GM19324 (cell line): ENCODE results near the gene SF1.
A peak's percentile ranks its signal among the peaks of the same experiment; 100 is the strongest.

Experiments used
- ATAC-seq: cut with Tn5 transposase; IDR thresholded peaks from one replicate; pipeline ENCODE4 v1.9.1; 2021; ENCODE audit warnings: mild to moderate bottlenecking, moderate library complexity; ENCODE audit not compliant: unreplicated experiment, low FRiP score

SF1 gene

DNA sequence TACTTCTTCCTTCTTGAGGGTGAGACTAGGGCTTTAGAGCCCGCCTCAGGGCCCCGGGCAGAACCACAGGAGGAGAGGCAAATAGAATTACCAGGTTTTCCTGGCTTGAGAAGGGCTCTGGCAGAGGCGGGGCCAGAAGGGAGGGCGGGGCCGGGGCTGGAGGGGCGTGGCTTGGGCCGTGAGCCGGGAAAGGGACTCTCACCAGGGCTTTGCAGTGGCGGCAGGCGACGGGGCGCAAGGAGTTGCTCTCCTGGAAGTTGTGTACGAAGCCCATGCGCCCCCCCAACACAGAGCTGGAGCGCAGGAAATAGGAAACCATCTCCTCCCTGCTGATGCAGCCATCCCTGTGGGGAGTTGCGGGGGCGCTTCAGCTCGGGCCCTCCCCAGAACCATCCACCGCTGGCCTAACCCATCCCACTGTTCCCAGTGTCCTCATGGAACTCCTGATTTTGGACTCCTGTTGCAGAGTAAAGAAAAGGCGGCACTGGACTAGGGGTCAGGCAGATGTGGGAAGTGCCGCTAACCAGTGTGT lies 48.4 kb downstream of the SF1 start:
- ATAC-seq: no peak

GRCh38 chr11:64728757-64729365 lies 49.5 kb downstream of the SF1 start:
- no peak for ATAC-seq

DNA sequence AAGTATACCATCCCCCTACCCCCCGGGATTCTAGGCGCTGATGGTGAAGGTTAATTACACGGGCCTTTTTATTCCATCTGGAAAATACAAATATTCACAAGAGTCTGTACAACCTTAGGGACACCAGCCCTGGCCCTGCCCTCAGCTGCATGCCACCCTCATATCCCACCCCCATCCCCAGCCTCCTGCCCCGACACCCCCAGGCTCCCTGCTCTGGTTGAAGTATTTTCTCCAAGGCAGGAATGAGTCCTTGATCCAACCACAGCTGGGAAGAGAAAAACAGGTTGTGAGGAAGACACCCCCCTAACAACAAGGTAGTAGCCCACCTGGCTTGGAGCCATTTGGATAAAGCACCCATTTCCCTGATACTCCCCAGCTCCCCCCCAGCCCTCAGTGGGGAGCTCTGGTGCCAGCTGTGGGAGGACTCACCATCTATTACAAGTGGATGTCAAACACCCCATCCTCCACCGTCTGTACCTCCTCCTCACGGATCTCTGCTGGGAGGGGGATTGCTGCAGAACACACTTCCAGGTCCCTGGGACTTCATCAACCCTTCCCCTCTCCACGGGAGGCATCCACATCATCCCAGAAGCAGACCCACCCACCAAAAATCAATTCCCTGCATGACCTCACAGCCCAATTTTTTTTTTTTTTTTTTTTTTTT lies 51.3 kb downstream of the SF1 start:
- no peak for ATAC-seq

DNA sequence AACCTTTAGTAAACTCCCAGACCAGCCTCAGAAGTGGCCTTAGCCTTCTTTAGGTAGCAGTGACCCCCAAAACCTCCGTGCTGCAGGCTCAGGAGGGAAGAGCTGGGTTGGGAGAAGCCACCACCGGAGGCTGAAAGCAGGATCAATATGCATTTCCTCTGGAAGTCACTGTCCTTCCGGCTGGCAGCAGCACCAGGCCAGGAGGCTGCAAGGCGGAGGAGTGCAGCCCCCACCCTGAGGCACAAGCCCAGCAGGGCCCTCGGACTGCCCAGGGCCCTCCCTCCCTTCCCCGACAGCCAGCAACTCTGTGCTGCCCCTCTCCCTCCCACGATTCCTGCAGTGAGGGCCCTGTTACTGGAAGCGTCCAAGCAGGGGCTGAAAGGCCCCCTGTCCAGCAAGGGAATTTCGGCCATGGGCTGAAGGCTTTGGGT lies 52.1 kb downstream of the SF1 start:
- ATAC-seq: no peak

DNA sequence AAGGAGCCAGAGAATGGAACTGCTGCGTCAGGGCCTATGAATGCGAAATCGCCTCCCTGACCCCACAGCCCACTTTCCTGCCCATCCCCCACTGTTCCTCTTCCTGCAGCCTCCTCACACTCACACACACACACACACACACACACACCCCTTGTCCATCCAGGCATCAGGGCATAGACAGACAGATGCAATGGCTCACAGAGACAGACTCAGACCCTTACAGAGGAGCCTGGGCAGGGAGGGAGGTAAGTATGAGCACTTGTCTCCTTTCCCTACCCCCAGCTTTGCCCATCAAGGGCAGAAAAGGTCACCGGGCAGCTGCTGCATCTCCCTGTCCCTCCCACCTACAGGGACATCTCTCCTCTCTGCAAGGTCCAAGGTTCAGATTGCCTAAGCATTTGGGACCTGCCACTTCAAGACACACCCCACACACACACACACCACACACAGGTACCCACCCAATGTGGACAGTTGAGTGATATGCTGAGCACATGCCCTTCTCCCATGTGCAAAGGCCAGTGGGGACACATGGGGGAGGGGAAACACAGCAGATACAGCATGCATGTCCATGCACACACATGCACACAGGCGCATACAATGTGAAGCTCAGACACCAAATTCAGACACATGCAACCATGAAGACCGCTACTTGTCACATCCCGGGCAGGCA lies 53.3 kb downstream of the SF1 start:
- no peak for ATAC-seq

DNA sequence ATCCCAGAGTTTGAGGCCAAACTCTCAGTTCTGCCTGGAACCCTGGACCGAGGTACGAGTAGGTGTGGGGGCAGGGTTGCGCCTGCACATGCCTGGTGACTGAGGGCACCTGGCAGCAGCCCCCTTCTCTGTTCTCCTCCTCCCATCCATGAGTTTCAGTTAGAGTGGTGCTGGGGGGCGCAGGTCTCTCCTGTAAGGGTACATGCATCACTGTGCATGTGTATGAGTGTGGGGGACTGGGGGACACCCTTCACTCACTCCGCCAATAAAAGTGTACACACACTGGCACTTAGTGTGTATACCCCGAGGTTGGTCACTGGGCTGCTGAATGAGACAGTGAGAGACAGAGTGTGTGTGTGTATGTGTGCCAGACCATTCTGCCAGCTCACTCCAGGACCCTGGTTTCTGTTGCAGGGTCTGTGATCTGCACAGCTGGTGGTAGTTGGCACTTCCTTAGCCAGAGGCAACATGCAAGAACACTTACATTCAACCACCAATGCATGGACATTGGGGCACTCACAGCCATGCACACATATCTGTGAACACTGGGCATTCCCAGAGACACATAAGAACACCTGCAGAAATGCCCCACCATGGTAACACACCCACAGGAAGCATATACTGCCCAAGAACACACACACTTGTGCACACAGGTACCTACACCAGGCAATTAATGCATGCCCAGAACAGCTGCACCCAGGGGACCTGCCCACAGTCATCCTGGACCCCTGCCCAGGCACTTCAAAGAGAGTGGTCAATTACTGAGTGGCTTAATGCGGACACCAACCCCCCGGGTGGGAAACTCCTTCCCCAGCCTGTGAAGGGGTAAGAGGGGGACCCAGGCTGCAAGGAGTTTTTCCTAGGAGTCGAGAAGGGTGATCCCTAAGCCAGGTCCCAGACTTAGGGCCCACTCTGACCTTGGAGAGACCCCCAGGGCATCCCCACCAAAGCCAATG lies 54.2 kb downstream of the SF1 start:
- no peak for ATAC-seq

DNA sequence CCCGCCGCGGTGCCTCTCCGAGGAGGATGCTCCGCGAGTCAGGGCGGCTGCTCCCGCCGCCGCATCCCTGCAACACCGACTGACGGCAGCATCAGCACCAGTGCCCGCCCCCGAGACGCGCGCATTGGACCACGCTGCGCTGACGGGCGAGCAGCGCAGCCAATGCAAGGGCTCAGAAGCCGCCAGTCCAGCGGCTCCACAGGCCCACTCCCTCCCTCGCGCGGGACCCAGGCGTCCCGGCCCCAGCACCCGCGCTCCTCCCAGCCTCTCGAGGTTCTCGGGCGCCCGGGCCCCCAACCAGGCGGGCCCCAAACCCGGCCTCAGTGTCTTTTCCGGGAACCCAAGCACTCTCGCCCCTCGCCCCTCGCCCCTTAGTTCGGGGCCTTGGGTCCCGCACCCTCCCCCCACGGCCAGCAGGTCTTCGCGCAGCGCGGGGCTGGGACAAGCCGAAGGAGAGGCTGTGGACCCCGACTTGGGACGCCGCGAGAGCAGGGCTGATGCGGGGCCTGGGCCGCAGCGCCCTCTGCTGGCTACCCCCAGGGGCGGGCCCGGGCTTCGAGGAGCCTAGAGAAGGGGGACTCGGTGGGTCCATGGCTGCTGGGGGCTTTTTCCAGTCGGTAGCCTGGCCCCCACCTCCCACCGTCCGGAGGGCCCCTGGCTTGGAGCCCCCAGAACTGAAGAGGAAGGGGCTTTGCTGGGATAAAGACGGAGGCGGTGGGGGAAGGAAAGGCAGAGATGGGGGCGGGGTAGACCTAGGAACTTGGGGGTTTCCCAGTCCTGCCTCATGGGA lies 55.0 kb downstream of the SF1 start, which contains the start of gene NRXN2:
Gene NRXN2, minus strand, starts transcription at position 81 of the 790 bp plus-strand sequence. CDS start 9,498 bp downstream, outside the sequence.
- ATAC-seq: peak; percentile 66

- no peak for ATAC-seq
Observed at GRCh38 chr11:64722141-64723065, 55.9 kb downstream of the SF1 start.

- ATAC-seq: no peak
Observed at GRCh38 chr11:64721359-64721699, 57.0 kb downstream of the SF1 start.

- no peak for ATAC-seq
Observed at GRCh38 chr11:64720640-64721358, 57.5 kb downstream of the SF1 start.

DNA sequence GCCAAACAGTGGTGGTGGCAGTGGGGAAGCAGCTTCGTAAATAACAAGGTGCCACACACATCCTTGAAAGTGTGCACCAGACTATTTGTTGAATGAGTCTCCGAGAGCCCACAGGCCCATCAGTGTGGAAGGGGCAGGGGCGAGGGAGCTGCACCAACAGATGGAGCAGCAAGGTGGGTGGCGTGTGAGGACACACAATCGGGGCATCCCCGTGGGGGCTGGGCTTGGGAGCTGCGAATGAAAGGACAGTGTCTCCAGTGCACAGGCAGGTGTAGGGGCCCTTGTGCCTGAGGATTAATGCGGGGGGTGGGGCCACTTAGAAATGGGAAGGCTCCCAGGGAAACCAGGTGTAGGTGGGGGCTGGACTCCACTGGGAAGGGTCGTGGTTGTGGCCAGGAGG lies 58.2 kb downstream of the SF1 start:
- ATAC-seq: no peak

GRCh38 chr11:64719406-64719805 lies 58.9 kb downstream of the SF1 start:
- no peak for ATAC-seq

DNA sequence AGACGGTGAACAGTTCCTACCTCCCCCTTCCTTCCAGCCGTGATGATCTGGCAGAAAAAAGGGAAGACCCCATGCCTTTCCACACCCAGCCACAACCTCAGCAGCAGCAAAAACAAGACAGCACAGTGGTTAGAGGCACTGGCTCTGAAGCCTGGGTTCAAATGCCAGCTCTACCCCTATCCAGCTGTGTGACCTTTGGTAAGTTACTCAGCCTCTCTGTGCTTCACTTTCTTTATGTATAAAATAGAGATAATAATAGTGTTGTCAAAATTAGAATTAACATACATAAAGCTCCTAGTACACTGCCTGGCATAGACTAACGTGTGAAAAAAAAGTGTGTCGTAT lies 59.6 kb downstream of the SF1 start:
- no peak for ATAC-seq

DNA sequence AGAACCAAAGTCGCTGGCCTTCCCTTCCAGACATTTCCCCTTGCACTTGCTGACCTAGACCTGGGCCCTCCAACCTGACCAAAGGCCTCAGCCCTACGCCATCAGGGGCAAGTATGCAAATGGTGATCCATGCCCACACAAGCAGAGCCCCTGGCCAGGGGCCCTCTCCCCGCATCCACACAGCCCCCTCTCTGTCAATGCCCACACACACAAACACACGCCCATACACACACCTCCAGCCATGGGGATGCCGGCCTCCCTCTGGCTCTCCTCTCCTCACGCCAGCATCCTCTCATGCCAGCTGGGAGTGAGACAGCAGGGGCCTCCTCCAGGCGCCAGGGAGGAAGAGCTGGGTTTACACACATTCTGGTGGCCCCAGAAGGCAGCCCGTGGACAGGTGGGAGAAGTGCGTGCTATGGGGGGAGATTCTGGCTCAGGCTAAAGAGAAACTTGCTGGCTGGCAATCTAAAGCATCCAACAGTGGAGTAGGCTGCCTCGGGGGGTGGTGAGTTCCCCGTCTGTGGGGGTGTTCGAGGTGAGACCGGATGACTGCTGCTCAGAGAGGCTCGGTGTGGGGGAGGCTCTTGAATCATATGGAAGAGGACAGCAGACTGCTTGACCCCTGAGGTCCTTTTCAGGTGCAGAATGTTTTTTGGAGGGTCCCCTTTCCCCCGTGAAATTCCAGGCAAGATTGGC lies 60.1 kb downstream of the SF1 start:
- no peak for ATAC-seq

GRCh38 chr11:64717268-64717578 lies 61.1 kb downstream of the SF1 start:
- ATAC-seq: no peak

- no peak for ATAC-seq
Observed at GRCh38 chr11:64716473-64717267, 61.7 kb downstream of the SF1 start.
